Measurements from ENCODE around the gene CHST1.

The CHST1 gene

GRCh38 chr11:45679806-45680205 lies 14.4 kb upstream of the CHST1 start:
- TF ChIP-seq CTCF (IDR thresholded peaks at IDR 0.05) = no peak

- TF ChIP-seq CTCF (IDR thresholded peaks at IDR 0.05) = no peak
Measured at GRCh38 chr11:45678976-45679375, 13.6 kb upstream of the CHST1 start.

GRCh38 chr11:45677770-45678512 lies 12.5 kb upstream of the CHST1 start:
- TF ChIP-seq CTCF (IDR thresholded peaks at IDR 0.05) = no peak

GRCh38 chr11:45676522-45677095 lies 11.2 kb upstream of the CHST1 start:
- TF ChIP-seq CTCF (IDR thresholded peaks at IDR 0.05) = no peak

GRCh38 chr11:45675646-45676045 lies 10.2 kb upstream of the CHST1 start:
- no peak for TF ChIP-seq CTCF (IDR thresholded peaks at IDR 0.05)

GRCh38 chr11:45674481-45675190 lies 9.2 kb upstream of the CHST1 start:
- TF ChIP-seq CTCF (IDR thresholded peaks at IDR 0.05) = no peak

GRCh38 chr11:45673441-45673840 lies 8.0 kb upstream of the CHST1 start:
- TF ChIP-seq CTCF (IDR thresholded peaks at IDR 0.05) = no peak
